Peyer's patch (tissue), 4 donors: ENCODE measurements around the gene ALOXE3. TPM values are rescaled to one million over a fixed set of nuclear protein-coding genes. Genes with fewer than 3 reads are reported as not detected.

ENCODE experiments used
- DNase-seq, 3 donors: peaks; one replicate each; pipeline ENCODE4 v3.0.0-alpha.2; 2017 to 2019
- H3K27ac ChIP-seq, 4 donors: fragments of 200-600 bp; sonication (generic); one replicate each; pipeline ENCODE4 v1.5.1; 2016 to 2019
- H3K27me3 ChIP-seq, 2 donors: fragments of 200-600 bp; sonication (generic); one replicate each; pipeline ENCODE4 v1.5.1; 2019
- H3K36me3 ChIP-seq, 3 donors: fragments of 200-600 bp; sonication (generic); one replicate each; pipeline ENCODE4 v1.5.1; 2016 to 2019
- H3K4me1 ChIP-seq, 4 donors: fragments of 200-600 bp; sonication (generic); one replicate each; pipeline ENCODE4 v1.5.1; 2016 to 2019
- H3K4me3 ChIP-seq, 4 donors: fragments of 200-600 bp; sonication (generic); 1 replicate in 3 of 4; 2 replicates in 1 of 4; pipeline ENCODE4 v1.5.1; 2016 to 2019; ENCODE audit warnings: mild to moderate bottlenecking in 1 of 4
- H3K9me3 ChIP-seq, 4 donors: fragments of 200-600 bp; sonication (generic); one replicate each; pipeline ENCODE4 v1.5.1; 2016 to 2019; ENCODE audit warnings: mild to moderate bottlenecking in 1 of 4
- CTCF ChIP-seq, 6 experiments: fragments of 450-650 bp in 4 of 6; fragments of 200-600 bp in 2 of 6; sonication (generic) in 1 of 6; IDR thresholded peaks; one replicate each; pipeline ENCODE4 v1.5.1; 2017 to 2019; ENCODE audit warnings: antibody characterized with exemption in 6 of 6, mild to moderate bottlenecking in 3 of 6, moderate library complexity in 1 of 6
- POLR2A ChIP-seq, 2 donors: fragments of 450-650 bp; IDR thresholded peaks; one replicate each; pipeline ENCODE4 v1.5.1; 2017; ENCODE audit warnings: antibody characterized with exemption in 2 of 2, mild to moderate bottlenecking in 2 of 2, moderate library complexity in 2 of 2
- total RNA-seq, 4 donors: library from RNA; depleted of rRNA; stranded (reverse); fragments of >200 nt; gene quantifications; one replicate each; pipeline ENCODE4 v1.1.0, GENCODE V29; 2016

ALOXE3 gene
- total RNA-seq, 4 donors from 2014 or later = not detected

- peak within 1 kb of the TSS in 1 of 4 donors; percentile 57 for H3K27ac ChIP-seq
- no peaks in the 10 kb centered on the region for H3K9me3 ChIP-seq
- no peak for DNase-seq
- H3K4me1 ChIP-seq = peaks cover 3 to 66% (median 52%) of the 10 kb centered on the region in 4 donors
- H3K36me3 ChIP-seq = no peaks in the 10 kb centered on the region
- no peak for TF ChIP-seq POLR2A (IDR thresholded peaks at IDR 0.05)
- no peak for TF ChIP-seq CTCF (IDR thresholded peaks at IDR 0.05)
- H3K4me3 ChIP-seq = peak within 1 kb of the TSS; percentile 33 to 75 (median 62)
- peaks cover 0 to 35% of the 10 kb centered on the region in 2 donors for H3K27me3 ChIP-seq
These were observed 5.5 kb upstream of the ALOXE3 start, which contains the start of gene HES7 for GRCh38 chr17:8123695-8124349. HES7 (minus strand) TSS chr17:8124106; CDS start chr17:8124084, 22 bp downstream.

GRCh38 chr17:8122924-8123694, 4.8 kb upstream of the ALOXE3 start:
- TF ChIP-seq POLR2A (IDR thresholded peaks at IDR 0.05) = no peak
- TF ChIP-seq CTCF (IDR thresholded peaks at IDR 0.05) = no peak
- Histone ChIP-seq H3K27me3 (peaks cover 0 to 35% of the 10 kb centered on the region in 2 donors), H3K4me3 (peak overlapping the region; percentile 33 to 52 (median 43)), H3K9me3 (no peaks in the 10 kb centered on the region), H3K36me3 (no peaks in the 10 kb centered on the region), H3K27ac (peak overlapping the region in 1 of 4 donors; percentile 57), H3K4me1 (peaks cover 3 to 72% (median 56%) of the 10 kb centered on the region in 4 donors)
- no peak for DNase-seq

- no peaks in the 10 kb centered on the region for H3K9me3 ChIP-seq
- TF ChIP-seq POLR2A (IDR thresholded peaks at IDR 0.05) (no peak), CTCF (IDR thresholded peaks at IDR 0.05) (no peak)
- H3K27ac ChIP-seq = peak overlapping the region in 1 of 4 donors; percentile 57
- peaks cover 3 to 78% (median 63%) of the 10 kb centered on the region in 4 donors for H3K4me1 ChIP-seq
- no peaks in the 10 kb centered on the region for H3K36me3 ChIP-seq
- DNase-seq = no peak
- peak overlapping the region; percentile 33 to 52 (median 43) for H3K4me3 ChIP-seq
- H3K27me3 ChIP-seq = peaks cover 0 to 36% of the 10 kb centered on the region in 2 donors
These were observed 4.2 kb upstream of the ALOXE3 start for GRCh38 chr17:8122422-8122923.

GRCh38 chr17:8121681-8122421, 3.5 kb upstream of the ALOXE3 start:
- Histone ChIP-seq H3K4me3 (peak overlapping the region; percentile 33 to 52 (median 43)), H3K36me3 (no peaks in the 10 kb centered on the region), H3K27ac (peak overlapping the region in 1 of 4 donors; percentile 35), H3K4me1 (peaks cover 3 to 84% (median 64%) of the 10 kb centered on the region in 4 donors), H3K9me3 (no peaks in the 10 kb centered on the region), H3K27me3 (peaks cover 0 to 42% of the 10 kb centered on the region in 2 donors)
- DNase-seq = peak in 2 of 3 donors; percentile 65 to 70
- no peak for TF ChIP-seq POLR2A (IDR thresholded peaks at IDR 0.05)
- peak in 4 of 6 experiments; percentile 19 to 42 (median 24) for TF ChIP-seq CTCF (IDR thresholded peaks at IDR 0.05)

- H3K4me1 ChIP-seq = peaks cover 3 to 82% (median 62%) of the 10 kb centered on the region in 4 donors
- peaks cover 0 to 47% of the 10 kb centered on the region in 2 donors for H3K27me3 ChIP-seq
These were observed 3.0 kb upstream of the ALOXE3 start for GRCh38 chr17:8121407-8121680.

More at GRCh38 chr17:8121407-8121680, 3.0 kb upstream of the ALOXE3 start:
- H3K36me3 ChIP-seq = no peaks in the 10 kb centered on the region
- TF ChIP-seq CTCF (IDR thresholded peaks at IDR 0.05) (no peak), POLR2A (IDR thresholded peaks at IDR 0.05) (no peak)
- no peaks in the 10 kb centered on the region for H3K9me3 ChIP-seq
- H3K4me3 ChIP-seq = peak overlapping the region; percentile 33 to 52 (median 43)
- peak overlapping the region in 1 of 4 donors; percentile 35 for H3K27ac ChIP-seq
- no peak for DNase-seq
